NCI-H1092 treated with DMSO at 0.1 percent for 48 hours (cell line): Measurements from ENCODE around the gene FHL2.
"Not testable (repeated sequence)": the region's sequence is repeated elsewhere in the genome, so short reads cannot be mapped to it uniquely, and the experiment has no call there.

Experiments used
- DNase-seq: peaks from one replicate; lab custom pipeline; 2025; lab: John Stamatoyannopoulos, UW

Gene FHL2

GRCh38 chr2:105337122-105338019 lies 61.5 kb downstream of the FHL2 start, which contains the start of gene C2orf49:
C2orf49 (plus strand) TSS chr2:105337540; CDS start chr2:105337588, 48 bp downstream.
- peak; percentile 91 for DNase-seq

GRCh38 chr2:105336786-105337121 lies 62.1 kb downstream of the FHL2 start:
- DNase-seq: no peak

GRCh38 chr2:105335469-105335868 lies 63.4 kb downstream of the FHL2 start:
- no peak for DNase-seq

GRCh38 chr2:105334211-105334610 lies 64.6 kb downstream of the FHL2 start:
- DNase-seq: no peak

GRCh38 chr2:105330681-105331375 lies 68.0 kb downstream of the FHL2 start:
- DNase-seq: no peak

GRCh38 chr2:105329561-105330495 lies 69.0 kb downstream of the FHL2 start, which contains the start of gene TGFBRAP1:
TGFBRAP1 (minus strand) TSS chr2:105329735; CDS start chr2:105308301, 21,434 bp downstream.
- peak; percentile 12 for DNase-seq

GRCh38 chr2:105329197-105329554 lies 69.7 kb downstream of the FHL2 start:
- DNase-seq: no peak

- DNase-seq: peak; percentile 16
Measured at GRCh38 chr2:105328281-105329196, 70.3 kb downstream of the FHL2 start.

GRCh38 chr2:105327690-105328089 lies 71.2 kb downstream of the FHL2 start:
- DNase-seq: no peak

GRCh38 chr2:105327271-105327670 lies 71.6 kb downstream of the FHL2 start:
- not testable (repeated sequence) for DNase-seq

- DNase-seq: no peak
Measured at GRCh38 chr2:105325389-105325963, 73.4 kb downstream of the FHL2 start.

- no peak for DNase-seq
Measured at GRCh38 chr2:105324732-105325131, 74.1 kb downstream of the FHL2 start.

GRCh38 chr2:105324101-105324500 lies 74.8 kb downstream of the FHL2 start:
- no peak for DNase-seq

- no peak for DNase-seq
Measured at GRCh38 chr2:105323111-105323510, 75.7 kb downstream of the FHL2 start.

- no peak for DNase-seq
Measured at GRCh38 chr2:105321875-105322646, 76.8 kb downstream of the FHL2 start.

GRCh38 chr2:105320651-105321215 lies 78.1 kb downstream of the FHL2 start:
- DNase-seq: no peak

GRCh38 chr2:105317937-105318336 lies 80.9 kb downstream of the FHL2 start:
- no peak for DNase-seq

GRCh38 chr2:105315314-105315713 lies 83.5 kb downstream of the FHL2 start:
- no peak for DNase-seq

- no peak for DNase-seq
Measured at GRCh38 chr2:105313877-105314276, 85.0 kb downstream of the FHL2 start.
